ENCODE measurements around the gene DHRS12.

Gene DHRS12

DNA sequence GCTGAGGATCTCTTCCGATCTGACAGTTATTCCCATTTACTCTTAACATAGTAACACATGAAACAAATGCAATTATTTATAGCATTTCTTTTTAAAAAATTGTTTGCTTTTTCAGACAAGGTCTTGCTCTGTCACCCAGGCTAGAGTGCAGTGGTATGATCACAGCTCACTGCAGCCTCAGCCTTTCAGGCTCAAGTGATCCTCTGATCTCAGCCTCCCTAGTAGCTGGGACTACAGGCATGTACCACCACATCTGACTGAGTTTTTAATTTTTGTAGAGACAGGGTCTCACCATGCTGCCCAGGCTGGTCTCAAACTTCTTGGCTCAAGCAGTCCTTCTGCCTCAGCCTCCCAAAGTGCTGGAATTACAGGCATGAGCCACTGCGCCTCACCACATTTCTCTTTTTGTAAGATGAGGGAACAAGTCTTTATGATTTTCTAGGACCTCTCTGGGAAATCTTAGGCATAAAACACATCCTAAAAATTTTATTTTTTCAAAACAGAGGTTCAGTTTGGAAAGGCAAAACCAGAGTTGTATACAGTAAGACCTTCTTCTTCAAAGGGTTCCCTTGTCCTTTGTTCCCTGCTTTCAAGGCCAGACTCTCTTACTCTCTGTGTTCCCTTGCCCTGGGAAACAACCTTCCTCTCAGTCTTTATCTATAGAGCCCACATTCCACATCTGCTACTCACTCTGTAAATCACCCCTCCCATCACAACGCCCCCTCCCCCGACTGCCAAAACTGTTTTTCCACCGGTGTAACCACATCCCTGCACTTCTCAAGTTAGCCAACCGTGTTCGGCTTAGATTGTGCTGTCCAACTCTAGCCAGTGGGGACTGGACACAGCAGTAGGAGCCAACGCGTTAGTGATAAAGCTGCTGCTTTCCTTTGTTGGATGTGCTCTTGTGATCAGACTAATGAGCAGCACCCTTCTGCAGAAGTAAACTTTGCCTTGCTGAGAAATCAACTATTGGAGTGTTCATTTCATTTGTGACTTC lies 56.2 kb downstream of the DHRS12 start:
- no peak for FAIRE-seq

DNA sequence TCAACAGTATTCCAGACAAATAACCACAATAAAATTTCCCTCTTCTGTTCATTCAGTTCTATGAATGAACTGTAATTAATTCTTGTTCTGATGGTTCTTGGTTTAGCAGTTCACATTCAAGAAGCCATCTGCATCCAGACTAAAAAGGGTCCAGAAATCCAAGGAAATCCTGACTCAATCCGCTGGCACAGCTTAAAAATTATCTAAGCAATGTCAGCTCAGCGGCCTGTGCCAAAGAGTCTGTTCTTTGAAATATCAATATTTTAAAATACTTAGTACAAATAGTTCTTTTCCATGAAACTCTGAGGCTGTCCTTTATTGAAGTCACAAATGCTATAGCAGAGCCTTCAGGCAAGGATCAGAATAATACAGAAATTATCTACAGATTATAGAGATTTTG lies 57.2 kb downstream of the DHRS12 start:
- FAIRE-seq = no peak

DNA sequence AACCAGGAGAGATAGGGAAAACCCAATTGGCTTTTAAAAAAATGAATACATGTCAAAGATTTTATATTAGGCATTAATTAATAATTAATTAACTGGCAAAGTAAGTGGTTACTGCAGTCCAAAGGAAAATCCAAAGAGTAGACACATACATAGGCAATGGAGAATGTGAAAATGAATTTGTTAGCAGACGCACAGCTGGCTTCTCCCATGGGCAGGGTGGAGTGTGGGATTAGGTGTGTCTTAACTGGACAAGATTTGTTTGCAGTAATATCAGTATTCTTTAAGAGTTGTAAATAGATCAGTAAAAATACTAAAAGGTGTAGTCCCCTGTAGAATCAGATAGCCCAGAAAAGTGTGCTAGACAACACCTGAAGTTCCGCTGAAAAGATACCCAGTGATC lies 58.7 kb downstream of the DHRS12 start:
- FAIRE-seq = no peak

DNA sequence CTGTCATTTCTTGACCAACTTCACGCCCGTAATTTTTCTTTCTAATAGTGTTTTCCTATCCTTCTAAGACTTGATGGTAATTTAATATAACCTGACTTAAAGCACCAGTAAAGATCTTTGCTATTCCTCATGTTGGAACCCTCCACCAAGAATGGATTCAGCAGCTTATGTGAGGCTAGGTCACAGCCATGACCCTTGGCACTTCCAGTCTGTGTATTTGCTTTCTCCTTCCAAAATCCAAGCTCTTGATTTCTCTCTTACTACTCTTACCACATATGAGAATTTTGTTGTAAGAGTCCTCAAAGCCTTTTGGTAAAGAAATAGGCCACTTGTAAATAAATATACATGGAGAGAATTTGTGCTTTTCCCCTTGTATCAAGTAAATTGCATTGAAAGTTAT lies 61.4 kb downstream of the DHRS12 start:
- FAIRE-seq = no peak

DNA sequence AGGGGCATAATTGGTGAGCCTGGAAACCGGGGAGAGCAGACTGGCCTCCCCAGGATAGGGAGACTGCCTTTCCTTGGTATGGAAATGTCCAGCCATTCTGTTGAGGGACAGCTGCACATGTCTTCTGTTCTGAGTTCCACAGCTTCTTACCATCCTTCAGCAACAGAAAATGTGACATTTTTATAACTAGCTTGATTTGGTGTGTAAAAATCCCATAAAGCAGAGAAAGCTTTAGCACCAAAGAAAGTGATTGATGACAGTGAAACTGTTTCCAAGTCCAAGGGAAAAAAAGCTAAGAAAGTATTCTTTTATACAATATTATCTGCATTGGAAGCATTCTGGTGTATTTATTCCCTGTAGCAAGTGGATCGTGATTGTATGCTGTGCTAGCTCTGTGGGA lies 61.9 kb downstream of the DHRS12 start:
- FAIRE-seq = no peak

DNA sequence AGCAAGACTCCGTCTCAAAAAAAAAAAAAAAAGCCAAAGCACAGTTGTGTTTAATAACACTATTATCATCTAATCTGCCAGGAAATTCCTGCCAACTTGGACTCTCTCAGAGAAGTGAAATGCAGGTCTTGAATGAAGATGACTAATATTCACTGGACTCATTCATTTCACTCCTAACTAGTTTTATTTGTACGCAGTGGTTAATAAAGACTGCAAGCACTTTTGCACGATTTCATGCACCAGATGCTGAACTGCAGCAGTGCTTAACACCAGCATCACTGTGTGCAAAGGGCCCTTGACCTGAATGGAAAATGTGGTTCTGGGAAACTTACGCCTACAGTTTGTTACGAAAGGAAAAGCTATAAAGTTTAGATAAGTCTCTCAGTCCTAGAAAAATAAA lies 63.3 kb downstream of the DHRS12 start:
- no peak for FAIRE-seq

DNA sequence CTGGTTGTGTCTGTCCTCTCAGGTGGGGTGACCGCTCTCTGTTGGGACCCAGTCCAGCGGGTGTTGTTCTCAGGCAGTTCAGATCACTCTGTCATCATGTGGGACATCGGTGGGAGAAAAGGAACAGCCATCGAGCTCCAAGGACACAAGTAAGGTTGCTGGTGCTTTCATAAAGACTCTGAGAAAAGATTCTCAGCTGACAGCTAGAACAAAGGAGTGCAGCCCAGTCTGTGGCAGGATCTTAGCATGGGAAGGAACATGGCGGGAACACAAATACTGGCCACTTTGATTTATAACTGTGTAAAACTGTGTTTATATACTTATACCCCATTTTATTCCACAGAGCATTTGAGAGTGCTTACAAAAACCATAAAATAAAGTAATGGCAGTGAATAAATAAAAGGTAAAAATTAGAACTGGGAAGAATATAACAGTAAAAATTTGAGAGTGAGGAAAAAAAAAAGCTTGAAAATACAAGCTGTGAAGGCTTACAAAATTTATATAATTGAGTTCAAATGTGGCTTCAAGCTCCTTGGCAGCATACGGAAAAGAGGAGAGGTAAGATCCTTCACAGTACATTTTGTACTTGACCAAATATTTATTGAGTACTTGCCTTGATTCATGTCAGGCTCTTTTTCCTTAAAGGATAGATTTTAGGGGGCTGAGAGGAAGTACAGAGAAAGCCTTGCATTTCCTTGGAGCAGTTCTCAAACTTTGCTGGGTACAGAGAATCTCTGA lies 64.8 kb downstream of the DHRS12 start:
- FAIRE-seq = no peak

DNA sequence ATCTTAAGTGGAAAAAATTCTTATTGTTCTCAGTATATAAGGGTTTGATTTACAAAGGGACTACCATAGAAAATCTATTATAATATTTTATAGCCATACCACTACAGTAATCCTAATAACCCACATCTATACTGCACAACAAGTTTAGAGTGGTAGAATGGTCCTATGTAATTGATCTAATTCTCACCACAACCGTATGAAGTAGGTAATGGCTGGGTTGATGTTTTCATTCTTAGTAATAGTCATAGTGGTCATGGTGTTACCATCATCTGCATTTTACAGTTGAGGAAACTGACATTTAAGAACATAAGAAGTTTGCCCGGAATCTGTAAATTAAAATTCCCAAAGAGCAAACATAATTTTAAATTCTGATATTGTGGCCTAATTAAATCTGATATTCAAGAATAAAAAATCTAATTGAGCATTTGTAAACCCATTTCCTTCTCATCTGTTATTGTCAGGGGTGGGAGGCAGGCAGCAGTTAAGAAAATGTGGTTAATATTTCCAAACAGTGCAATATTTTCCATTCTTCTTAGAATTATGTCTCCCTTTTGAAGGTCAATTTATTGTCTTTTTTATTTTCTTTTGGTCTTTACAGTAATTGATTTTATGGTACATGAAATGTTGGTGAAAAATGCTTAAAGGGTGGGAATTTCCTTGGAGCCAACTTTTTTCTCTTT lies 65.6 kb downstream of the DHRS12 start:
- no peak for FAIRE-seq

DNA sequence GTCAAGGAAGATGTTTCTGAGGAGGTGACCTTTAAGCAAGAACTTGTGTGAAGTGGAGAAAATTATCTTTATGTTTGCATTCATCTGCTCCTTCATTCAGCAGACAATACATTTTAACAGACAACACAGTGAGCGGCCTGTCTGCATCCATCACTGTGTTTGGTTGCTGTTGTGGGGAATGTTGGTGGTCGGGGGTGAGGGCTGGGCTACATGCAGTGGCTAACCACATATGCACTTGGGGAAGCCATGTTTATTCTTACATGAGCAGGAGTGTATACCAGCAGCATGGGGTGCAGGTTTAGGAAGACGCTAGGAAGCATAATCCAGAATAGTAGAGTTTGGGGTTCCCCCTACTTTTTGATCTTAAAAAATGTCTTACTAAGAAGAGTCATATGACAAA lies 66.4 kb downstream of the DHRS12 start:
- FAIRE-seq = no peak

DNA sequence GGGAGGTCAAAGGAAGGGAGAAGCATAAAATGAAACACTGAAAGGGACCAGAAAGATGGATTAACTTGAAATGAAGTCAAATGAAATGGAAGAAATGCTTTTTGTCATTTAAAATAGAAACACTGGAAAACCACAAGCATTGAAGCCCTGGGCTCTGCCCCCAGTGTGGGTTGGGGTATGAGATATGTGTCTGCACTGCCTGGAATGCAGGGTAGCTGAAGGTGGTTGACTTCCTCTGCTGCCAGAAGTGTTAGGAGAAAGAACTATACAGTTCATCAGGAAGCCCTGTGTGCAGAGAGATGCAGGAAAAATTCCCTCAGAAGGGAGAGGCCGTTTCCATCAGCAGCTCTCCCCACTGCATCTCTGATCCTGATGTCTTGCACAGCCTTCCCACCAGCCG lies 69.2 kb downstream of the DHRS12 start:
- FAIRE-seq = no peak

DNA sequence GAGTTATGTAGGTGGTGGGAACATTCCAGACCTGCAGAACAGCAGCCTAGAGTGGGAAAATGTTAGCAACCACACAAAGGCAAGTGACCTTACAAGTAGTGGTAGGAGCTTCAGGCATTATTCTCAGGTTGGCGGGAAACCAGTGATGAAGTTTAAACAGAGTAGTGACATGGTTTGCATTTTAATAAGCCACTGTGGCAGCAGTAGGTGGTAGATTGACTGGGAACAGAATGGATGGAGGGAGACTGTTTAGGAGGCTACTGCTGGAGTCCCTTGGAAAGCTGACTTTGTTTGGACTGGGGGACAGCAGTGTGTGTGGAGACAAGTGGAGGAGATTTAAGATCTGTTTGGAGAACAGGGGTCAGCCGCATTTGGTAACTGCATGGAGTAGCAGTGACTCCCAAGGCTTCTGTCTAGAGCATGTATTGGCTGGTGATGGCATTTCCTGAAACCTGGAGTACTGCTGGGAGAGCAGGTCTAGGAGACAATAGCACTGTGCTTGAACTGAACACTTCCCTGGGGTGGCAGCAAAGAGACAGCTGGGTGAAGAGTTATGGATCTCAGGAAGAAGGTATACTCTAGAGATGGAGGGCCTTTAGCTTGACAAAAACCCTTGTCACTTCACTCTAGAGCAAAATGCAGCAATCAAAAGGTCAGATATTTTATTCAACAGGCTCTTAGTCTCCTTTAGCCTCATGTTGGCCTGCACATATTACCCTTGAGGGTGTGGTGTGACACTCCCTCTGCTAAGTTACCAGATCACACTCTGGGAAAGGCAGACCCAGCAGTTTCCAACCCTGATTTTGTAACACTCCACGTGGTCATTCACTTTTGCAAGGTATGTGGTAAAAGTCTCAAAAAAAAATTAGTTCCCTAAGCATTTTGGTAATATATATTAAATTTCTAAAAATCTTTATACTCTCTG lies 70.3 kb downstream of the DHRS12 start:
- FAIRE-seq = no peak

DNA sequence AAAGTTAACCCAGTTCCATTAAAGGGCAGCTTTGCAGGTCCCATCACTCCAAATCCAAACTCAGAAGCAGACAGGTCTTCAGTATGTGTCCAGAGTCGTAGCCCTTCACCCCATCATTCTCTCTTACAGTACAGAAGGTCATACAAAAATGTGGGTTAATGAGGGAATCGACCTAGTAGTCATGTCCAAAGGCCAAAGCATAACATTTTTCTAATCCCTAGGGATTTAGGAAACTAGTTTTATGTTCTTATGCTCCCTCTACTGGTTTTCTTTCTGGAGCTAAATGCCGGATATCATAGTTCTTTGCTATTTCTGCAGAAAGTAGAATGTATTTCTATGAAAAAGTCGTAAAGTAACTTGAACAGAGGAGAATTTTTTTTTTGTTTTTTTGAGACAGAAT lies 72.2 kb downstream of the DHRS12 start:
- no peak for FAIRE-seq

DNA sequence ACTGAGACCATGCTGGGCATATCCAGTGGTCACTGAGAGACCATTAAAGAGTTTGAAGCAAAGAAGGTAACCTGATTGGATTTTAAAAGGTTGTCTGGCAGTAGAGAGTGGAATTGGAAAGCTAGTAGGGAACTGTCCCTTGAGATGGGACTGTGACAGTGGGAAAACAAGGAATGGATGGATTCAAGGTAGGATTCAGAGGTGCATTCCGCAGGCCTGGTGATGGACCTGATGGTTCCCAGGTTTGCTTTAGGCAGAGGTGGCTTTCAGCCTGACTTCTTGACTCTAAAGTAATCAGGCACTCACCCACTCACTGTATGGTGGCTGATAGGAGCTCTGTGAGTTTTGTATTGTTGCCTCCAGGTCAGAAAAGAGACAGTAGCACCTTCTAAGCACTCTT lies 73.0 kb downstream of the DHRS12 start:
- no peak for FAIRE-seq

DNA sequence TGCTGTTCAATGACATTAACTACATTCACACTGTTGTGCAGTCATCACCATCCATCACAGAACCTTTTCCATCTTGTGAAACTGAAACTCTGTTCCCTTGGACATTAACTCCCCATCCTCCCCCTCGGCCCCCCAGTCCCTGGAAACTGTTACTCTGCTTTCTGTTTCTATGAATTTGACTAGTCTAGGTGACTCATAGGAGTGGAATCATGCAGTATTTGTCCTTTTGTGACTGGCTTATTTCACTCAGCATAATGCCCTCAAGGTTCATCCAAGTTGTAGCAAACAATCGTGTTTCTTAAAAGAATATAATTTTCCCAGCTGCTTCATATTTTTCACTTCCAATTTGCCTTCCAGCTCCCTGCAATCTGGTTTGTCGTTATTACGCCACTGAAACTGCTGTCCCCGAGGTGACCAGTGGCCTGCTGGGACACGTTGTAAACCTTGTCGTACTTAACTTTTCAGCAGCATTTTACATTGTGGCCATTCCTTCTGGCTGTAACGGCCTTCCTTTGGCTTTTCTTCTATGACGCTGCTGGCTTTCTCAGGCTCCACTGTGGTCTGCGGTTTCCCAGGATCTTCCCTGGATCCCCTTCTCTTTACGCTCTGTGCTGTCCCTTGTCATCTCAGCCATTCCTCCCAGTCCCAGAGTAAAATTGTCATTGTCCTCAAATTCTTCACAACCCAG lies 74.0 kb downstream of the DHRS12 start:
- FAIRE-seq = no peak

DNA sequence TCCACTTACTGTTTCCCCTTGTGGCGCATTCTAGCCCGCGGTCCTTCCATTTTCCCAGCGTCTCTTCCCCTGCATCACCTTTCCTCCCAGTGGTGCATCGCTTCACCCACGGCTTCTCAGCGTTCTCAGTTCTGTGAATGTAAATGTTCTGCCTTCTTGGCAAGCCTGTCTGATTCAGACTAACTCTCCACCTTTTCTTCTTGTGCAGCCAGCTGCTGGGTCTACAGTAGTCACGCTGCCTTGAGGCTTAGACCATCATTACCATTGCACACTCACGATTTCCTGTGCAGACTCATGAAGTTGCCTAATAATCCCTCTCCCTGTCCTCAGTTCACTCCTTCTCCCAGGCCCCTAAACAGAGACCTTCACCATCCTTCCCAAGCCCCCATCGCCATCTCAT lies 75.0 kb downstream of the DHRS12 start:
- FAIRE-seq = no peak

DNA sequence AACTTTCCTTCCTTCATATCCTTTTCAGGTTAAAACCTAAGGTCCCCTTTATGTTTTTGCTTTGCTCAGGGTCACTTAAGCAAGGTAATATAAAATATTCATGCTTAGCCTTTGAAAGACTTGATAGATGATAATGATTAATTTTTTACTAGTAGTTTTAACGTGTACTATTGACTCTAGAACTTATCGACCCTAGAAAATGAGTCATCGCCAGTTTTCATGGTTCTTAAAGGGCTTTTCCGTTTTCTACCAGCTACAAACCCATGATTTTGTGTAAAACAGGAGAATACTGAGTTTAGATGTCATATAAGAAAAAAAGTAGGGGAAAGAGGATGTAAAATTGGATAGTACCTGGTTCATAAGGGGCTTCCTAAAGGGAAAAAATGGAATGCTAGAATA lies 75.7 kb downstream of the DHRS12 start:
- no peak for FAIRE-seq

DNA sequence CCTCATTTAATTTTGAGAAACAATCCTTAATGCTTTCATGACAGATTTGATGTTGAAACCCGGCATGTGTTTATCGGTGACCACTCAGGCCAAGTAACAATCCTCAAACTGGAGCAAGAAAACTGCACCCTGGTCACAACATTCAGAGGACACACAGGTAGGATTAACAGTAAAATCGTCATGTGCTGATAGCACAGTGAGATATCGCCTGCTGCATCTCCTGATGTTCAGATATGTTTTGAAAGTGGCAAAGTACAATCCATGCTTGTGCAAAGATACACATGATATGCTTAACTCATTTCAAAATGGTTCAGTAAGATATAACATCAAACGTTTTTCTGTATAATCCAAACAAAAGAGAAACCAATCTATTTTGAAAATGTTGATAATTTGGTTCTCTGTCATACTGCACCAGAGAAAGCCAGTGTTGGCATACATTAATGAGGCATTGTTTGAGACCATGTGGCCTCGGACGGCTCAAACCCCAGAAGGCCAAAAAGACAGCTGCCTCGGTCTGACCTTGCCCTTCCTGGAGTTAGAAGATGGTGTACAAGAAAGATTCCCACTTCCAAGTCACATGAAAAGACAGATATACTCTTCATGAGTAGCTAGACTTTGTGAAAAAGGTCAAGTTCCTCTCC lies 76.2 kb downstream of the DHRS12 start:
- no peak for FAIRE-seq

DNA sequence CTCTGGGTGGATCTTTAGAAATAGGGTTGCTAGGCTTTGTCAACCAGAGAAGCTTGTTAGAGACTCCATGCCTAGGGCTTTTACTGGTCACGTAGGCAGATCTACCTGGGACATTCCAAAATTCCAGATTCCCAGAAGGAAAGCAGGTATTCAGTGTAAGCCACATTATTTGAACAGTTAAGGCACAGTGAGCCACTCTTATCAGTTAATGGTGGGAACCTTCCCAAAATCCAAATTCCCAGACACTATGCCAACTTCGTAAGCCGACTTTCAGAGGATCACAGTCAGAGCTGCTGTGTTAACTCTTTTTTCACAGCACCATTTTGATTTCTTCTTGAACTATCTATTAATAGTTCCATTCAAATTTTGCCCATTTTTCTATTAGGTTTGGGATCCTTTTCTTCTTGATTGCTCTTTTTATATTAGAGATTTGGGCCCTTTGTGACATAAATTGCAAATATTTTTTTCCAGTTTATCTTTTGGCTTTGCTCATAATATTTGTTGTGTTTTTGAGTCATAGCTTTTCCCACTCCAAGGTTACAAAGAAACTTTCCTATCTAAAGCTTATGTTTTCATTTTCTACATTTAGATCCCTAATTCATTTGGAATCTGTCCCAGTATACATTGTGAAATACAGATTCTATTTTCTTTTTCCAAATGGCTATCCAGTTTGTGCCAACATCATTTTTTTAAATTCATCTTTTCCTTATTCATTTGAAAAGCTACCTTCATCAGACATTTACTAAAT lies 77.3 kb downstream of the DHRS12 start:
- no peak for FAIRE-seq

DNA sequence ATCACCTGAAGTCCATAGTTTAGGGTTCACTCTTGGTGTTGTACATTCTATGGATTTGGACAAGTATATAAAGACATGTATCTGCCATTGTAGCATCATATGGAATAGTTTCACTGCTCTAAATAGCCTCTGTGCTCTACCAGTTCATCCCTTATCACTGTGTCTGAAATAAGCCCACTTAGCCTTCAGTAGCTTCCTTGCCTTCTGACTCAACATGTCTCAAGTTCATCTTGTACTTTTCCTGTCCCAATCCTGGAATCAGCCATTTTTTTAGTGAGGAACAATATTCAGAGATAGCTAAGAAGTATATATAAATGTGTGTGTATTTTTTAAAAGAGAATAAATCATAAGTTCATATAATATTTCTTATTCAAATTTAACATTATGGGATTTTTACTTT lies 79.2 kb downstream of the DHRS12 start:
- FAIRE-seq = no peak

DNA sequence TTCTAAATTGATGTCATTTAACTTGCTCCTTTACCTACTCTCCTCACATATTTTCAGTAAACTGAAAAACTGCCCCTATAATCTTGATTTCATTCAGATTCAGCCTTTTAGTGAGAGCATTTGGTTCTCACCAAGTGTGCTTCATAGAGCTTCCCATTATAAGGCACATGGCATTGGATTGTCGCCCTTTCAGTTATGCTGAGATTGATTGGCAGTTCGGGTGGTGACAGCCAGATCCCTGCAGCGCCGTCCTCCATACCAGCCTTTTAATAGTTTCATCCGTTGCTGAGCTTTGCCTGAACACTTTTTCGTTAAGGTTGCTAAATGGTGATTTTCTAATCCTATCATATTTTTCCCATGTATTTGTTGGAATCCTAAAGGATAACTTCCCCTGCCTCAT lies 80.4 kb downstream of the DHRS12 start:
- FAIRE-seq = no peak

DNA sequence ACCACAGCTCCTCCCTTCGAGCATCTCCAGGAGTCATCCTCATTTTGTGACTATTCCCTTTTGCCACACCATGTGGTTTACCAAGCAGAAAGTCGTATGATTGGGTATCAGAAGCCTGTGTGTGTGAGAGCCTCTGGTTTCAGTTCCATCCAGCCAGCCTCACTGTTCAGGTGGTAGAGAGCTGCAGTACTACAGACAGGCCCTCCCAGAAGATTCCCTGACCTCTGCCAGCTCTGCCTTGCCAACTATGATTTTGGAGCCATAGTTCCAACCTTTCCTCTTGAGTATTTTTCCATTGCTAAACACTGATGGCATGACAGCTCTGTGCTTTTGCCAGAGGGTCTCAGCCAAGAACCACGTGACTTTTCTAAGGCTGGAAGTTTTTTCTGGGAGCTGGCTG lies 82.5 kb downstream of the DHRS12 start:
- no peak for FAIRE-seq
